Nephron (organoid): ENCODE measurements around the gene HS3ST4.

Source experiments
- H3K27ac Mint-ChIP-seq, 3 experiments: 2 replicates each; pipeline ENCODE4 v1.8.0; 2020; ENCODE audit warnings: mixed read lengths in 3 of 3, mild to moderate bottlenecking in 2 of 3, moderate library complexity in 1 of 3
- H3K27me3 Mint-ChIP-seq: 2 replicates; pipeline ENCODE4 v1.8.0; 2021; ENCODE audit warnings: low read depth, mild to moderate bottlenecking, moderate library complexity, mixed read lengths
- H3K36me3 Mint-ChIP-seq: 2 replicates; pipeline ENCODE4 v1.8.0; 2020; ENCODE audit warnings: low read depth, mixed read lengths
- H3K4me1 Mint-ChIP-seq: 2 replicates; pipeline ENCODE4 v1.8.0; 2020; ENCODE audit warnings: mixed read lengths
- H3K4me3 Mint-ChIP-seq, 3 experiments: 2 replicates each; pipeline ENCODE4 v1.8.0; 2020; ENCODE audit warnings: mild to moderate bottlenecking in 3 of 3, mixed read lengths in 3 of 3, moderate library complexity in 2 of 3
- H3K9me3 Mint-ChIP-seq: 2 replicates; pipeline ENCODE4 v1.8.0; 2020; ENCODE audit warnings: mixed read lengths
- CTCF ChIP-seq, 3 experiments: fragments of 200-600 bp; sonication (generic); IDR thresholded peaks; one replicate each; pipeline ENCODE4 v1.5.0; 2021; ENCODE audit warnings: antibody characterized with exemption in 3 of 3; ENCODE audit not compliant: unreplicated experiment in 3 of 3

HS3ST4 gene

DNA sequence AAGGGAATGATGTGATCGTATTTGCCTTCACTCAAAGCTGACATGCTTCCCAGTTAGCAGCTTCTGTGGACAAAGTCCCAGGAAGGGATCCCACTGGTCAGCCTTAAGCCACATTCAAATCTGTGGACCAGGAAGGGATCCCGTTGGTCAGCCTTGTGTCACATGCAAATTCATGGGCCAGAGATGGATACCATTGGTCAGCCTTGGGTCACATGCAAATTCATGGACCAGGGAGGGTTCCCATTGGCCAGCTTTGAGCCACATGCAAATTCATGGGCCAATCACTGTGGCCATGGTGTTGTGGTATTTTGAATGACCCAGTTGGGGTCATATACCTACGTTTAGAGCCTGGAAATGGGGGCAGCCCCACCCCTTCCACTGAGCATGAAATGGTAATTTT lies 201.6 kb downstream of the HS3ST4 start:
- H3K4me1 Mint-ChIP-seq = peaks cover 33% of the 10 kb centered on the region
- H3K4me3 Mint-ChIP-seq = no peak overlapping the region
- no peak overlapping the region for H3K27ac Mint-ChIP-seq
- no peak for TF ChIP-seq CTCF (IDR thresholded peaks at IDR 0.05; ENCODE audit: unreplicated experiment in 3 of 3)
- peaks cover 16% of the 10 kb centered on the region for H3K27me3 Mint-ChIP-seq
- H3K9me3 Mint-ChIP-seq = peaks cover 6% of the 10 kb centered on the region
- H3K36me3 Mint-ChIP-seq = no peaks in the 10 kb centered on the region

GRCh38 chr16:25894093-25894492 lies 202.3 kb downstream of the HS3ST4 start:
- Mint-ChIP-seq H3K27me3 (peaks cover 11% of the 10 kb centered on the region), H3K4me1 (peaks cover 36% of the 10 kb centered on the region), H3K27ac (no peak overlapping the region), H3K9me3 (peaks cover 6% of the 10 kb centered on the region), H3K36me3 (no peaks in the 10 kb centered on the region), H3K4me3 (no peak overlapping the region)
- no peak for TF ChIP-seq CTCF (IDR thresholded peaks at IDR 0.05; ENCODE audit: unreplicated experiment in 3 of 3)

GRCh38 chr16:25895380-25895779 lies 203.6 kb downstream of the HS3ST4 start:
- Mint-ChIP-seq H3K4me3 (peak overlapping the region in 1 of 3 experiments; percentile 4), H3K27ac (peak overlapping the region; percentile 44 to 80 (median 54)), H3K4me1 (peaks cover 37% of the 10 kb centered on the region), H3K36me3 (no peaks in the 10 kb centered on the region), H3K9me3 (peaks cover 6% of the 10 kb centered on the region), H3K27me3 (peaks cover 11% of the 10 kb centered on the region)
- TF ChIP-seq CTCF (IDR thresholded peaks at IDR 0.05; ENCODE audit: unreplicated experiment in 3 of 3) = no peak

GRCh38 chr16:25896411-25896810 lies 204.7 kb downstream of the HS3ST4 start:
- H3K4me3 Mint-ChIP-seq = no peak overlapping the region
- H3K4me1 Mint-ChIP-seq = peaks cover 37% of the 10 kb centered on the region
- peak overlapping the region; percentile 44 to 80 (median 68) for H3K27ac Mint-ChIP-seq
- no peak for TF ChIP-seq CTCF (IDR thresholded peaks at IDR 0.05; ENCODE audit: unreplicated experiment in 3 of 3)
- peaks cover 6% of the 10 kb centered on the region for H3K9me3 Mint-ChIP-seq
- H3K36me3 Mint-ChIP-seq = no peaks in the 10 kb centered on the region
- H3K27me3 Mint-ChIP-seq = peaks cover 5% of the 10 kb centered on the region

DNA sequence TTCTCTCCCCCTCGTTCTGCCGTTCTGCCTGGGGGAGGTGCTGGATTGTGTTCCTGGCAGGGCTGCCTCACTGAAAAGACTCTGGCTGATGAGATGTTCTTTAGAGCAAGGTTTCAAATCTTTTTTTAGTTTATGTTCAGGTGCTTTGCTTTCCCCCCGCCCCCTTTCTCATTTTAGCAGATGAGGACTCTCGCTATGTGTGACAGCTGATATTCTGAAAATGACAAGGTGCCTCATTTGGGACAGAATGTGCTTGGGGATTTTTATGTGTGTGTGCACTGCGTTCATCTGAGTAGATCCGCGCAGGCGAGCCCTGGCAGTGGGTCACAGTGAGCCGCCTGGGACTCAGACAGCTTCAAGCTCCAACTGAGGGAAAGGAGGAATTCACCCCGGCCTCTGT lies 205.9 kb downstream of the HS3ST4 start:
- no peak for TF ChIP-seq CTCF (IDR thresholded peaks at IDR 0.05; ENCODE audit: unreplicated experiment in 3 of 3)
- Mint-ChIP-seq H3K9me3 (peaks cover 6% of the 10 kb centered on the region), H3K36me3 (no peaks in the 10 kb centered on the region), H3K4me1 (peaks cover 36% of the 10 kb centered on the region), H3K27me3 (peaks cover 8% of the 10 kb centered on the region), H3K4me3 (no peak overlapping the region), H3K27ac (peak overlapping the region; percentile 7 to 26 (median 13))

DNA sequence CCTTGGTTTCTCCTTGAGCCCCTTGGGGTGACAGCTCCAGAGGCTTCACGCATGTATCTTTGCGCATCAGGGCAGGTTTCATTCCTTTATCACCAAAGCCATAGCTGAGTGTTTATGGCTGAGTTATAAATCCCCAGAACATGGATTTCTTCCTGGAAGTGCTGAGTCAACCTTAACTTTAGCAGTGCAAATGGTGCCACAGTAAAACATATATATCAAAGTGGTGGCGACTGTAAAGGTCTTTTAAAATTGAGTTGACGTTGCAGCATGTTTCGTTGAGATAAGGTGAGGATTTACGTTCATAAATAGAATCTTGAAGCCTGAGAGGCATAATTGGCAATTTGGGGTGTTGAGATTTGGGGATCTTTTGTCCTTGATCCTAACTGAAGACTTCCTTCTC lies 214.1 kb downstream of the HS3ST4 start:
- H3K27me3 Mint-ChIP-seq = peaks cover 19% of the 10 kb centered on the region
- H3K4me3 Mint-ChIP-seq = no peak overlapping the region
- no peak for TF ChIP-seq CTCF (IDR thresholded peaks at IDR 0.05; ENCODE audit: unreplicated experiment in 3 of 3)
- no peak overlapping the region for H3K27ac Mint-ChIP-seq
- H3K36me3 Mint-ChIP-seq = no peaks in the 10 kb centered on the region
- no peaks in the 10 kb centered on the region for H3K9me3 Mint-ChIP-seq
- H3K4me1 Mint-ChIP-seq = no peaks in the 10 kb centered on the region
